T-helper 22 cell (primary cell): Measurements from ENCODE around the gene GAD1.

Experiments used
- DNase-seq: peaks from one replicate; pipeline ENCODE4 v3.0.0-alpha.2; 2020; ENCODE audit warnings: low read depth

GAD1 gene

DNA sequence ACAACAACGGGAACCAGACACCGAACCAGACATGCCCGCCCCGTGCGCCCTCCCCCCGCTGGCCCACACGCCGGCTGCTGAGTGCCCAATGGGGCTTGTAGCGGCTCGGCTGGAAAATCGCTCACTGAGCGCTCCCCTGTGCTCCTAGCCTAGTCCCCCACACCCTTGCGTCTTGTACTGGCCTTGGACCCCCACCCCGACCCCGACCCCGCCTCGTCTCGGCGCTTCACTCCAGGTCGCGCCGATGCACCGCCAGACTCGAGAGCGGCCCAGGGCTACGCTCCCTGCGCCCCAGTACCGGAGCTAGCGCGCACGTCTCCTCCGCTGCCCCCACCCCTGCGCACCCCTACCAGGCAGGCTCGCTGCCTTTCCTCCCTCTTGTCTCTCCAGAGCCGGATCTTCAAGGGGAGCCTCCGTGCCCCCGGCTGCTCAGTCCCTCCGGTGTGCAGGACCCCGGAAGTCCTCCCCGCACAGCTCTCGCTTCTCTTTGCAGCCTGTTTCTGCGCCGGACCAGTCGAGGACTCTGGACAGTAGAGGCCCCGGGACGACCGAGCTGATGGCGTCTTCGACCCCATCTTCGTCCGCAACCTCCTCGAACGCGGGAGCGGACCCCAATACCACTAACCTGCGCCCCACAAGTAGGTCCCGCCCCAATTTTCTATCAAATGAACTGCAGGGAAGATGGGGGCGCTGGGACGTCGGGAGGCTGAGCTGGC, 1.5 kb downstream of the GAD1 start:
- no peak for DNase-seq

DNA sequence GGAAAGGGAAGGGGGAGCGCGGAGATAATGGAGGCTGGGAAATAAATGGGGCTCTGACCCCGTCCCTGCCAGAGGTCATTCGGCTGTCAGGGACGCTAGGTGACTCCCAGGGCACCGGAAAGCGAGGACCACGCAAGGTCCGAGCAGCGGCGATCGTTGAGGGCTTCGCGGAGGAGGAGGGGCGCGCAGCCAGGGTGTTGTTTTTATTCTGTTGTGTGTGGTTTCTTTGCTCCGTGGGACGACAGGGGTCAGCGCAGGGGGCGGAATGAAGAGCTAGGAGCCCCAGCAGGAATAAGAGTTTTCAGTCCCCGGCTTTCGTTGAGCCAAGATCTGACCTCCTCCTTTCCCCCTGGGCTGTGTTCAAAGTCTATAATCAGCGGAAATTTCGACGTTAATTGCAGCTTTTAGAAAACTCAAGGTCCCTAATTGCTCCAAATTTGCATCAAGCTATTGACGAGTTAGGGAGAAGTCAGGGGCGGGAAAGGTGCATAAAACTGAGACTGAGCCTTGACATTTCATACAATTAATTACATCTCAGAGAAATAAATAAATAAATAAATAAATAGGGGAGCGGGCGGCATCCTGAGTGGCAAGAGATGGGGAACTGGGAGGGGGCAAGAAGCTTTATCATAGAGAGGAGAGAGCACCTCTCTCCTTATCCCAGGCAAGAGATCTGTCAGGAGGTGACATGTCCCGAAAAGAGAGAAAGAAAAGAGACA, 2.2 kb downstream of the GAD1 start:
- DNase-seq, result no peak

DNA sequence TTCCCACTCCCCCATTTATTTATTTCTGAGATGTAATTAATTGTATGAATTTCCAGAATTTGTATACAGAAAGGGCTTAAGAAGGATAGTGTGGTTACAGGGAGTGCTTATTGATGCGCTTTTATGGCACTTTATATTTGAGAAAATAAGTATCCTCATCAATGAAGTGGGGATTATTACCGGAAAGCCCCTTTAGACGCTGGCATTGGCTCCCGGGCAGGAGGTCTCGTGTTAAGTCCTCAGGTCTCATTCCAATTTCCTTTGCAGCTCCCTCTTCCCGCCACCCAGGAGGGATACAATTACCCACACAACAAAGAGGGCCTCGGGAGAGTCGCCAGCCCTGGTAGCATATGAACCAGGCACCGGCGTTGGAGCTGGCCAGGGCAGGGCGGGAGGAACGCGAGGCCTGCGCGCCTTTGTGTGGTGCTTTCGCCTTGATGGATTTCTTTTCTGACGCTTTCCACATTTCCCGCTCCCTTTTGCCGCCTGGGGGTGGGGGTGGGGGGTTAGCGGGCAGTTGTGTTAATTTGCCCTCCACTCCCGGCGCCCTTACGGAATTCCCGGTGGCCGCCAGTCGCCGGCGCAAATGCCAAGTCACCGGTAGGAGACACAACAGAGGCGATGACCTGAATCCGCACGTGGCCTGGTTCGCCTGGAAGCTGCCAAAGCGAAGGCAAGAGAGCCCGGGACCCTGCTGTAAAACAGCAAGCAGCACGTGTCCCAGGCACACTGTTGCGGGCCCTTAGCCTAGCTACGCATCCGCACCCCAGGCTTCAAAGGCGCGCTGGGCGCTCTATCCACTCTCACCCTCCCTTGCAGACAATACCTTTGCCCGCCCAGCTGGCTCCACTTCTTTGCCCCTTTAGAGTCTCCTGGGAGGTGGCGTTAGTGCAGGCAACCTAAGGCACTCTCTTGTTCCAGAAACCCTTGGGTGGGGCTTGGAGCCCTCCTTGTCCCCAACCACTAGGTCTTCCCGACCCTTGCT, 3.3 kb downstream of the GAD1 start:
- no peak for DNase-seq

DNA sequence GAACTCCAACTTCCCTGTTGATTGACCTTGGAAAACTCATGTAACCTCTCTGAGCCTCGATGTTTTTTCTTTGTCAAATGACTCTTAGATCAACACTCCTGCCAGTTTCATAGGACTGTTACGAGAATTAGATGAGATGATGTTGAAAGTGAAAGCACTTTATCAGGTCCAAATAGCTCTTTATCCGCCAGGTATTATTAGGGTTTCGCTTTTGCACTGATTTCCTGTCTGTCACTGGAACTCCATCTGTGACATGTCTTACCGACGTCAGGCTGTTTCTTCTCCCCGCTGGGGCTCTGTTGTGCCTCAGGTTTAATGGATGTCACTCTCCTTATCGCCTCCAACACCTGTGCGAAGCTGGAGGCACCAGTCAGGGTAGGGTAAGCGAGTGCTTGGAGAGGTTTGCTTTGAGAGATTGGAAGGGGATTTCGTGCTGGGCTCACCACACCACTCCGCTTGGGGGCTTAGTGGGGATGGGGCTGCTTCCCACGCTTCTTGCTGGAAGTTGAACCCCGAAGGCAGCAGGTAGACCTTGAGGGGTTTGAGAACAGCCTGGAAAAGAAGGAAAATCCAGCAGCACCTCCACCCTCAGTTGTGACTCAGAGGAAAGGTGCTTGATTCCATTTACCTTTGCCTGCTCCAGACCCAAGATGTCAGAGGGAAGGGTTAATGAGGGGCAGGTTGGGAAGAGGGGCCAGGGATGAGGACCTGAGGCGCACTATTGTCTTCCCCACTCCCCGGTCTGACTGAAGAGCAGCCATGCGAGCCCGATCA, 4.3 kb downstream of the GAD1 start:
- DNase-seq, result no peak

DNA sequence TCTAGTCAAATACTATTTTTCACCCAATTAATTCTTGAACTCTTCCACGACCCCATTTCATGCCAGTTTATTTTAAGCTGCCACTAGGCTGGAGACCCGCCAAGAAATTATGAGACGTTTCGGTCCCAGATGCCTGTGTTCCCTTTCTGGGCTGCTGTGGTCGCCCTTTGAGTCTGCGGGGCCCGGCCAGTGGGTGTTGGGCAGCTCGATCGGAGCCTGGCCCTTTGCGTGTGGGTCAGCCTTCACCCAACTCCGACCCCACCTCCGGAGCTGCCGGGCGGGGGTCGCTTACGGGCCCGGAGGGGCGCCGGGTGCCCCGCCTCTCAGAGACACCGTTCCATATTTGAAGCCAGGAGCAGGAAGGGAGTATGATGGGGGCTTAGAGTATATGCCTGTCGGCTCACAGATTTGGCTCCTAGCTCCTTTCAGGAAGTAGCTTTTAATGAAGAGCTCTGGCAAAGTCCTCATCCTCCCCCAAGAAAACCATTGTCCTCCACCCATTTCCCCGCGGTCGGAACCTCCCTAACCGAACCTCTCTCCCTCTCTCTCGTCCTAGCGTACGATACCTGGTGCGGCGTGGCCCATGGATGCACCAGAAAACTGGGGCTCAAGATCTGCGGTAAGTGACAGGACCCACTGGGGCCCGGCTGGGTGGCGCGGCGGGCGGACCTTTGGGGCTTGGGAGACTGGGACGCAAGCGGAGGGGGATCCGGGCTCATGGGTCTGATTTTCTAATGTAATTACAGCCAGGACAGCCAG, 5.0 kb downstream of the GAD1 start:
- no peak for DNase-seq

DNA sequence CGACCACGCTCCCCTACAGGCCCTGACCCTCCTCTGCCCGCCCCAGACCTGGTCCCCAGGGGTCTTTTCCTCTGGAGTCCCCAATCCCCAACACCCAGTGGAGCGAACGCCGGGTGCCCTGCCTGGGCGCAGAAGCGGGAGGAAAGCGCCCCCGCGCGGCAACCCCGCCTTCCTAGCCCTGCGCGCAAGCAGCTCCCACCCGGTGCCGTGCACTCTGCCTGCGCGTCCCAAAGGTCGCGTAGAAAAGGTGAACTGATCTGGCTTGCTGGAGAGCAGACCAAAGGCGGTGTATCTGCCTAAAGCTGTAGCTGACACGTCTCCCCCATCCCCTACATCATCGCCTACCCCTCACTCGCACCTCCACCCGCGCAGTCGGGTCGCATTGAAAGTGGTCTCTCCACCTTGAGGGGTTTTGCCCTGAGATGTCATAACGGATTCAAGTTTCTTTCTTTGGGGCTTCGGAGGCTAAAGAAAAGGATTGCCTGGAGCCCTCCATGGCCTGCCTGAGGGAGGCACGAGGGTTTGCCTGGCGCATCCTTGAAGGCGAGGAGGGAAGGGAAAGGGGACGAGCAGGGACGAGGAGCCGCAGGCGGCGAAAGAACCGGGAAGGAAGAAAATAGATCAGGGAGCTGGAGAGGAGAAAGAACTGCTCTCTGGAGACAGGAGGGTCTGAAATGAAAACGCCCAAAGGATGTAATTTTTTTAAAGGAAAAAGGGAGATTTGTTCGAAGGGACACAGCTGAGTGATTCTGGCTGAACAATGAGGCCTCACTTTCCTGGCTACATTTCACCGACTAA, 5.8 kb downstream of the GAD1 start:
- DNase-seq, result no peak

DNA sequence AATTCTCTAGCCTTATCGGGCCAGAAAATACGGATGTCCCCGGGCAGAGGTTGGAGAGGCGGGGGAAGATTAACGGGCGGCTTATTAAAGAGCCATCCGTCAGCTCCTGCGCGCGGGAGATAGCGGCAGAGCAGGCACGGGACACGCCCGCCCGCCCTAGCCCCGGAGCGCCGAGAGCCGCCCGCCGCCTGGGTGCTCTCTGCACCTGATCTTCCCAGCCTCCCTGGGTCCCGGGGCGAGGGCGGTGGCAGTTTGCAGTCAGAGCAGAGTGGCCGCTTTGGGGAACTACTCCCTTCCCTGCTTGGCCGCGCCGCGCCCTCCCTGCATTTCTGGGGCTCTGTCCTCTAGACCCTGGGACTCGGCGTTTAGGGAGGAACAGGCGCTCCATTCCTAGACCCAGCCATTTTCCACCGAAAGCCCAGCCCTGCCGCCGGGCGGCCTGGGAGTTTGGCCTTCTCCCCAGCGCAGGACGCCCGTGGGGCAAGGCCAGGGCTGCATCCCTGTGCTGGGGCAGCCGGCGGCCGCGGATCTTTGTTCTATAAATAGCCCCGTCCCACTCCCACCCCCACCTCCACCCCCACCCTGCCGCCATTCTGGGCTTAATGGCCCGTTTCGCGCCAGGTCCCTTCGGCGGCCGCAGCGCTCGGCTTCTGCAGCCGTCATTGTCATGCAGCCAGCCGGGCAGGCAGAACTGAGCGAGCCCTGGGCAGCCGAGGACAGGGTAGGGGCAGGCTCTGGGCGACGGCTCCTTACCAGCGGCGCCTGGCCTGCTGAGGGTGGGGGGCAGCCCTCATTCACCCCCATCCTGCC, 6.6 kb downstream of the GAD1 start:
- DNase-seq, result no peak

DNA sequence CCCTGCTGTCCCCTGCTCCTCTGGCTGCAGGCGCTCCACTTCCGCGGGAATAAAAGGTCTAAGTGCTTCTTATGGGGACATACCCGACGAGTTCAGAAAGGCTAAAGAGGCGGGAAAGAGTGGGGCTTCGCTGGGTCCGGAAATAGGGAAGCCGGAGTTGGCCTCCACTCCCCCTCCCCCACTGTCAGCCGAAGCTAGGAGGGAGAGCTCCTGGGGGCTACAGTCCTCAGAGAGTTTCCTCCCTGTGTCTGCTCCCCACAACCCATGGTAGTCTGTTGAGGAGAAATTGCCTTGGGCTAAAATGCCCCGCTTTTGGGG, 7.2 kb downstream of the GAD1 start:
- no peak for DNase-seq

DNA sequence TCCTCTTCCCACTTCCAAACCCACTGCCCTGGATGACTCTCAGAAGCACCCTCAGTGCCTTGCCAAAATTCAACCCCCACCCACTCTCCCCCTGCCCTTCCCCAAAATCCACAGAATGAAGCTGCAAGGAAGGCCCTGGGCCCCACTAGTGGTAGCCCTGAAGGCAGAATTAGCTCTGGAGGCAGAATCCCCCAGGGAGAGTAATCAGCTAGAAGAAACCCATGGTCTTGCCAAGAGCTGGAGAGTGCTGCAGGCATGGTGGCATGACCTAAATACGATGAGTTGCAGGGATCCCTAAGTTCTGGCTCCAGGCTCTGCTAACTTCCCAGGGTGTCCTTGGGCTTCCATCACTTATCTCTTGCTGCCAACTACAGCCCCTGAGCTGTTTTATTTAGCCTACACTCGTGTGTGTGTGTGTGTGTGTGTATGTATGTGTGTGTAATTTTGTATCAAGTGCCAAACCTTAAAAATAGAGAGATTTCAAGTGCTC, 7.9 kb downstream of the GAD1 start:
- DNase-seq, result no peak

DNA sequence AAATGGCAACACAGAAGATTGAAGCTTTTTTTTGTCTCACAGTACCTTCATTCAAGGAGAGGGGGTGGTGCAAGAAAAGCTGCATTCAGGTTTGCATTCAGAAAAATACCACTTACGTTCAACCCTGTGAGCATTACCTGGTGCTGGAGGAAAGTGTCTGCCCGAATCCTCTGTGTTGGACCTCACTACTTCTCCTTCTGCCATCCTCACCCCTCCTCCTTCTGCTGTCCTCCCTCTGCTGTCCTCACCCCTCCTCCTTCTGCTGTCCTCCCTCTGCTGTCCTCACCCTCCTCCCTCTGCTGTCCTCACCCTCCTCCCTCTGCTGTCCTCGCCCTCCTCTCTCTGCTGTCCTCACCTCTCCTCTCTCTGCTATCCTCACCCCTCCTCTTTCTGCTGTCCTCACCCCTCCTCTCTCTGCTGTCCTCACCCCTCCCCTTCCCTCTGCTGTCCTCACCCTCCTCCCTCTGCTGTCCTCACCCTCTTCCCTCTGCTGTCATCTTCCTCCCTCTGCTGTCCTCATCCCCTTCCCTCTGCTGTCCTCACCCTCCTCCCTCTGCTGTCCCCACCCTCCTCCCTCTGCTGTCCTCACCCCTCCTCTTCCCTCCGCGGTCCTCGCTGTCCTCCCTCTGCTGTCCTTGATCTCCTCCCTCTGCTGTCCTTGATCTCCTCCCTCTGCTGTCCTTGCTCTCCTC, 11.3 kb downstream of the GAD1 start:
- DNase-seq, result no peak

DNA sequence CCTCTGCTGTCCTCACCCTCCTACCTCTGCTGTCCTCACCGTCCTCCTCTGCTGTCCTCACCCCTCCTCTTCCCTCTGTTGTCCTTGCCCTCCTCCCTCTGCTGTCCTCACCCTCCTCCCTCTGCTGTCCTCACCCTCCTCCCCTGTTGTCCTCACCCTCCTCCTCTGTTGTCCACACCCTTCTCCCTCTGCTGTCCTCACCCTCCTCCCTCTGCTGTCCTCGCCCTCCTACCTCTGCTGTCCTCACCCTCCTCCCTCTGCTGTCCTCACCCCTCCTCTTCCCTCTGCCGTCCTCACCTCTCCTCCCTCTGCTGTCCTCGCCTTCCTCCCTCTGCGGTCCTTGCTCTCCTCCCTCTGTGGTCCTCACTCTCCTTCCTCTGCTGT, 11.8 kb downstream of the GAD1 start:
- DNase-seq, result no peak

DNA sequence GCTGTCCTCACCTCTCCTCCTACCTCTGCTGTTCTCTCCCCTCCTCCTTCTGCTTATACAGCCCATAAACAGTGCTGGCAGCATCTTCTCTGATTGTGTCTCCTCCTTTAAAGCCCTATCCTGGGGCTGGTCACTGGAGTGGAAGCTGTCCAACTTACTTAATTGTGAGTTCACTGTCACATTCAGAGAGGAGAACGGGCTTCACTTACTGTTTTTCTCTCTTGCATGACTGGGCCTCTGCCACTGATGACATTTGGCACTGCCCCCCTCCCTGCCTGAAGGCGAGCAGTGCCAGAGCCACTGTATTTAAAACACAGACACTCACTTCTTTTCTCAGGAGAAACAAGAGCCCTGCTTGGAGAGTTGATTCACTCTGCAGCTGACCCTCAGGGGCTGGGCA, 12.3 kb downstream of the GAD1 start:
- DNase-seq, result no peak

DNA sequence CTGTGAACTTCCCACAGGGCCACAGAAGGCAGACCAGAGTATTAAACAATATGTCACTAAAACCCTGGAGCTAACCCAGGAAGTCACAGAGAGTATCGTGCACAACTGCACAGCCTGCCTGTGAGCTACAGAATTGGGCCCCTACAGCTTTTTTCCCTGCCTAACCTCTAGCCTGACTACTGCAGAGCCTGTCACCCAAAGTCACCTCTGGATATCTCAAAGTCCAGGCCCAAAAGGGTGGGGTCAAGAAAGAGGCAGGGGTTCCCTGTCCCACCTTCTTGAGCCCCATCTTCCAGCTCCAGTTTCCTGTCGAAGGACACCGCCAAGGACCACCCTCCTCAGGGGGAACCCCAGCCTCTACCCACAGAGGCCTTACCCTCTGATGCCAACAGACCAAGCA, 13.5 kb downstream of the GAD1 start:
- DNase-seq, result no peak

DNA sequence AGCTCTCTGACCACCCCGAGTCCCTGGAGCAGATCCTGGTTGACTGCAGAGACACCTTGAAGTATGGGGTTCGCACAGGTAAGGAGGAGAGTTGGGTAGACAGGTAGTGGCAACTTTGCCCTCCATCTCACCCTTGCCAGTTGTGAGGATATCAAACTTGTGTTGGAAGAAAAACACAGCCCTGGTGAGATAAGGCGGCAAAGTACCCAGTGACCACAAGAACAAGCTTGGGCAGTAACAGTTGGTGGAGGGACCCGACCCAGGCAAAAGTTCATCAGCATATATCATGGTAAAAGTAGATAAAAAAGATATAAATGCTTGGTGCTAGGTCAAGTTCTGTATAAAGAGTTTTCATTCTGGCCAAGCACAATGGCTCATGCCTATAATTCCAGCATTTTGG, 14.4 kb downstream of the GAD1 start:
- DNase-seq, result no peak

DNA sequence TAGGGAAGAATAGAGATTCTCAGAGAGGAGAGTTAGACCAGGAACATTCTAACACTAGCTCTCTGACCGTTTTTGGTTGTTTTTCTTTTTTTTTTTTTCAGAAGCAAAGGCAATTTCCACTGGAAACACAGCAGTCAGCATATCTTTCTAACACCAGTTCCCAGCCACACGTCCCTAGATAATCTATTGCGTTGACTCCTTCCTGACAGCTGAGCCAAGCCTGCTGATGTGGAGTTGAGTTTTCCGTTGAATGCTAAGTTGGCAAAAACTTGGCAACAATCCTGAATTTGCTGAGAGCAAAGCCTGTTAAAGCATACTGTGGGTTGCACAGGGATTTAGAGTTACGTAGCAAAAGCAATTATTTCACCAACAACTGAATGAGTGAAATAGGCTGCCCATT, 19.3 kb downstream of the GAD1 start:
- no peak for DNase-seq

DNA sequence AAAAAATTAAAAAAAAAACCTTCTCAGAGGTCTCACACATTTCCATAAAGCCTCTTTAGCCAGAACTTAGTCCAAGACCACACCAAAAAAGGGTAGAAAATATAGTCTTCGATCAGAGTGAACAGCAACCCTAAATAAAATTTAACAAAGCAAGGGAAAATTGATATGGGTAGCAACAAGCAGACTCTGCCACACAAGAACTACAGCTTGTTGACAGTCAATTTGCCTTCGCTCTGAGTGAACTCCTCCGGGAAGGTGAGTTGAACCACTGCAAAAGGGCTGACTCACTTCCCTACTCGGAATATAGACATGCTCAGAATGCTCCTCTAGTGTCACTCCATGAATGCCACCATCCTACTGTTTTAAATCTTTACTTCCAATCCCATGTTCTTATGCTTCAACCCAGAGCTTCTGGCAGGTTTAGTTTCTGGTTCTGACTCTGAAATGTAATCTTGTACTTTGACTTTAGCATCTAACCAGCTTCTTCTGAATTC, 24.1 kb downstream of the GAD1 start:
- no peak for DNase-seq

DNA sequence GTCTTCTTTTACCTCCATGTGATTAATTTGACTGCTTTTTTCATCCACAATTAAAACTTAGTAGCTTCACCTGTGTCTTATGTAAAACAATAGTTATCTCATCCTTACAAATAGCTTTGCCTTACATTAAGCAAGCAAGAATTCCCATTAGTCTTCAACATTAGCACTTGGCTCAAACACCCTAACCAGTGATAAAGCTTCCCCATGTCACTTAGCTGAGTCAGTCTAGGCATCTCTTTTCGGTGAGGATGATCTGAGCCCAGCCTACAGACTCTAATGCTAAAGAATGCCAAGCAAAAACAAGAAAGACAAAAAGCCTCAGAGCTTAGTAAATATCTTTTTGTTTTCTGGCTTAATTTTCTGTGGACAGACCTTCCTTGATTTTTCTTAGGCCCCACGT, 26.1 kb downstream of the GAD1 start:
- no peak for DNase-seq

DNA sequence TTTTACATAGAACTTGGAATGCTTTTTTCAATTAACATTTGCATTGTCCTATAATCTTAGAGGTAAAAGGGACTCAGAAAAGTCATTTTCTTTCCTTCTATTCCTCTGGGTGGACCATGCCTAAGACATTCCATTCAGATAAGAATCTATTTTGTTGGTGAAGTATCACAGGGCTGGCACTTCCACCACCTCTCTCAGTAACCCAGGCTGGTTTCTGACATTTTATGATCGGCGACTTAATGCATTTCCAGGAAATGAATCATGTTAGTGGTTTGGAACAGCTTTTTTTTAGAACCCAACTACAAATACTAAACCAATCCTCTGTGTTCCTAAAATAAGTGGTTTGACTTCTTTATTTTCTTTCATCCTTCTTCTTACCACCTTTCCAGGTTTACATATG, 27.0 kb downstream of the GAD1 start:
- DNase-seq, result no peak

DNA sequence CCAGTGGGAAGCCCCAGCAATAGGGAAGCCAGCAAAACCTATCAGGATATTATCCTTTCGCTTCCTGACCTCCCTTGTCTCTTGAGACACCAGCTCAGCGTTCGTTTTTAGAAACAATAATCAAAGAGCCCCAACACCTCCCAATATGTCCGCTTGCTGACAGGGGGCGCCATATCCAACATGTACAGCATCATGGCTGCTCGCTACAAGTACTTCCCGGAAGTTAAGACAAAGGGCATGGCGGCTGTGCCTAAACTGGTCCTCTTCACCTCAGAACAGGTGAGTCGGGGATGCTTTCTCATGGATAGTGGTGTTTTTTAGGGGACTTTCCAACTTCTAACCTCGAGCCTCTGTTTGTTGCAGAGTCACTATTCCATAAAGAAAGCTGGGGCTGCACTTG, 28.7 kb downstream of the GAD1 start:
- DNase-seq, result no peak
